GM13976 (cell line): ENCODE results near the gene GNG2.

ENCODE experiments used
- DNase-seq: peaks from one replicate; pipeline ENCODE4 v3.0.0; 2012; ENCODE audit warnings: low spot score
- in situ Hi-C: fragments of 300-500 bp; cut with MboI; formaldehyde crosslinking; loops from one replicate; pipeline ENCODE4 v1.12.0; 2022; ENCODE audit warnings: low sequenced_read_pairs, mixed read lengths, inconsistent platforms; ENCODE audit not compliant: unreplicated experiment
- TF ChIP-seq, protein P1 (sequence below): IDR thresholded peaks from 2 replicates; pipeline ENCODE4 v1.5.1; 2012; ENCODE audit warnings: borderline replicate concordance, mild to moderate bottlenecking; ENCODE audit not compliant: insufficient read depth; ENCODE audit errors: extremely low read depth, missing control alignments, control extremely low read depth

GNG2 gene

DNA sequence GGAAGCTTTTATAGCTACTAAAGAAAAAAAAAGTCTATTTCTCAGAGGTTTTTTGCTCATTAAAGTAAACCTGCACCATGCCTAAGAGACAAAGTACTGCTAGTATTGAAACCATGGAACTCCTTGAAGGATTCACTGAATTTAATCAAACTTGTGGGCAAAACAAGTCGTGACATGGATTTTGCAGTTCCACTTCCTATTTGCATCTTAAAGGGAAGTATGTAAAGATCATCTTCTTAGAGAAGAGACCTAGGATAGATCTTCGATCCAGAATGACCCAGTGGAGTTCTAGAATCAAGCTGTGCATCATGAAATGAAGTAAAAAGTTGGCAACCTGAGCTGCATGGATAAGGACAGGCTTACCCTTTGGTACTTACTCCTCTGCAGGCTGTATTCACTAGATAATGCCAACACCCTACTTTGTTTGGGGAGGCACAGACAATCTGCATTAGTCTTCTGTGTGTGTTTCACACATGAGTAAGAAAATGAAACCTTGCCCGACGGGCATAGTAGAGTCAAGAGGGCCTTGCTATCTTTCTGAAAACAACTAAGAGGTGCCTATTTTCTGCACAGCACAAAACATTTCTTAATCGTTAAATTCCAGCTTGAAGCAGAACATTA lies 1.9 kb downstream of the GNG2 start:
- no peak for DNase-seq
- in situ Hi-C loops = no loop called here
- TF ChIP-seq, protein P1, sequence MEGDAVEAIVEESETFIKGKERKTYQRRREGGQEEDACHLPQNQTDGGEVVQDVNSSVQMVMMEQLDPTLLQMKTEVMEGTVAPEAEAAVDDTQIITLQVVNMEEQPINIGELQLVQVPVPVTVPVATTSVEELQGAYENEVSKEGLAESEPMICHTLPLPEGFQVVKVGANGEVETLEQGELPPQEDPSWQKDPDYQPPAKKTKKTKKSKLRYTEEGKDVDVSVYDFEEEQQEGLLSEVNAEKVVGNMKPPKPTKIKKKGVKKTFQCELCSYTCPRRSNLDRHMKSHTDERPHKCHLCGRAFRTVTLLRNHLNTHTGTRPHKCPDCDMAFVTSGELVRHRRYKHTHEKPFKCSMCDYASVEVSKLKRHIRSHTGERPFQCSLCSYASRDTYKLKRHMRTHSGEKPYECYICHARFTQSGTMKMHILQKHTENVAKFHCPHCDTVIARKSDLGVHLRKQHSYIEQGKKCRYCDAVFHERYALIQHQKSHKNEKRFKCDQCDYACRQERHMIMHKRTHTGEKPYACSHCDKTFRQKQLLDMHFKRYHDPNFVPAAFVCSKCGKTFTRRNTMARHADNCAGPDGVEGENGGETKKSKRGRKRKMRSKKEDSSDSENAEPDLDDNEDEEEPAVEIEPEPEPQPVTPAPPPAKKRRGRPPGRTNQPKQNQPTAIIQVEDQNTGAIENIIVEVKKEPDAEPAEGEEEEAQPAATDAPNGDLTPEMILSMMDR = no peak

DNA sequence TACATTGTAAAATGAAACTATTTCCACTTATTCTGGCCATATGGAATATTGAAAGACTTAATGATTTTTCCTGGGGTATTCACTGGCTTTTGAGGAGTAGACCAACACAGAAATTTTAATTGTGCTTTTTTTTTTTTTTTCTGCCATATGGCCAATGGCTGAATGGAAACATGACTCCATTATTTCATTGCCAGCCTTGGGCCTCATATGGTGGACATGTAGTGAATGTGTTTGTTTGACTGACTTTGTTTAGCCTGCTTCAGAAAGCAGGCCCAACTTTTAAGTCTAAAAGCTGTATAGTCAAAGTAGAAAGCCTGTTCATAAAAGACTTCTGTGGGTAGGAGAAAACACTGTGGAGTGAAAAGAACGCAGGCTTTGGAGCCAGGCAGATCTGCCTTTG lies 2.4 kb downstream of the GNG2 start:
- in situ Hi-C loops = no loop called here
- DNase-seq = no peak
- TF ChIP-seq, protein P1 = no peak

DNA sequence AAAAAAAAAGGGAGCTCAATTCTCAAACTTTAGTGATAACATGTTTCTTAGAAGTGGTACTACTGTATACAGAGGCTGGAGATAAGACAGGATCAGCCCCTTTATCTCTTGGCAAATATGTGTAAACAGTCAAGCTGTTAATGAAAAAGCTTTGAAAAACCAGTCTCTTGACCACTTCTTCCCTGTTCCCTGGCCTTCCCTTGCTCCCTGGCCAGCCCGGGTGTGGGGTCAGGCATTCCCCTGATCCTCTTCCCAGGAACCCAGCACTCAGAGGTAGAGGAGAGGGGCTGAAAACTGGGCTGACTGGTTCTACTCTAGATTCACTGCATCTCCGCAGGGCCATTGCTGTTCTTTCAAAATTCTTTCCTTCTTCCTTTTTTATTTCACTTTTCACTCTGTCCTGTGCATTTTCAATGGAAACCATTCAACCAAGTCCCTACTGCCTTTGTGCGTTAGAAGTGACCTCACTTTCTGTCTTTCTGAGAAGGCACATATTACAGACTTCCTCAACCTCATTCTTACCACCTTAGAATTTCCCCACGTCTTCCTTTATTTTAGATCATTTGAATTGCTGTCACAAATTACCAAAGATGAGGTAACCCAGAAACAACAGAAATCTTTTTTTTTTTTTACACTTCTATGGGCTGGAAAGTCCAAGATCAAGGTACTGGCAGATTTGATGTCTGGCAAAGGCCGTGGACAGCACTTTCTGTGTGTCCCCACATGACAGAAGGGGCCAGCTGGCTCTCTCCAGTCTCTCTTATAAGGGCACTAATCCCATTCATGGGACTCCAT lies 5.7 kb downstream of the GNG2 start:
- in situ Hi-C loops = no loop called here
- DNase-seq = no peak
- TF ChIP-seq, protein P1 = no peak

DNA sequence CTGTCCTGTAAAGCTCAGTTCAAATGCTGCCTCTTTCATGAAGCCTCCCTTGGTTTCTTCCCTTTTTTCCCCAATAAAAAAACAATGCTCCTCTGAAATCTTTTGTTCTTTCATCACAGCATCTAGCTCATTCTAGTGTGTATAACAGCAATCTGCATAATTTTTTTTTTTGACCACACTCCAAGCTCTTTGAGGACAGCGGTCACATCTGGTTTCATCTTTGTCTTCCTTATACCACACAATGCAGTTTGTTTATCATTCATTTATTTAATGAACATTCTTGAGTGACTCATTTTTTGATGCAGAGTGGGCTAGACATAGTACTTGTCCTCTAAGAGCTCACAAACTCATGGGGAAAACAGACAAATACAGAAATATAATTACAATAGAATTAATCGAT lies 7.3 kb downstream of the GNG2 start:
- no peak for DNase-seq
- in situ Hi-C loops = no loop called here
- TF ChIP-seq, protein P1 = no peak

DNA sequence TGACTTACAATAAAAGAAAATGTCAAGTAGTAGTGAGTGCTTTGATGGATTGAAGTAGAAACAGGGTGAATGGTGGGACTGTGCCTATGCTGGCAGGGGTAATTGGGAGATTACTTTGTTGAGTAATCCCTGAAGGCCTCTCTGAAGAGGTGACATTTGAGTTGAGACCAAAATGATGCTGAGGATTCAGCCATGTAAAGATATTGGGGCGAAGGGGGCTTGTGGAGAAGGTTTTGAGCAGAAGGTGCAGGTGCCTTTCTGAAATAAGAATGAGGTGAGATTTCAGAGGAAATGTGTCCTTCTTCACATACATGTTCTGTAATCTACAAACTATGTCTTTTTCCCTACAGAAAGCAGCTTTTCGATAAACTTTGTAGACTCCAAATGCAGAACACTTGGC lies 8.0 kb downstream of the GNG2 start:
- DNase-seq = no peak
- TF ChIP-seq, protein P1 = no peak
- in situ Hi-C loops = no loop called here

DNA sequence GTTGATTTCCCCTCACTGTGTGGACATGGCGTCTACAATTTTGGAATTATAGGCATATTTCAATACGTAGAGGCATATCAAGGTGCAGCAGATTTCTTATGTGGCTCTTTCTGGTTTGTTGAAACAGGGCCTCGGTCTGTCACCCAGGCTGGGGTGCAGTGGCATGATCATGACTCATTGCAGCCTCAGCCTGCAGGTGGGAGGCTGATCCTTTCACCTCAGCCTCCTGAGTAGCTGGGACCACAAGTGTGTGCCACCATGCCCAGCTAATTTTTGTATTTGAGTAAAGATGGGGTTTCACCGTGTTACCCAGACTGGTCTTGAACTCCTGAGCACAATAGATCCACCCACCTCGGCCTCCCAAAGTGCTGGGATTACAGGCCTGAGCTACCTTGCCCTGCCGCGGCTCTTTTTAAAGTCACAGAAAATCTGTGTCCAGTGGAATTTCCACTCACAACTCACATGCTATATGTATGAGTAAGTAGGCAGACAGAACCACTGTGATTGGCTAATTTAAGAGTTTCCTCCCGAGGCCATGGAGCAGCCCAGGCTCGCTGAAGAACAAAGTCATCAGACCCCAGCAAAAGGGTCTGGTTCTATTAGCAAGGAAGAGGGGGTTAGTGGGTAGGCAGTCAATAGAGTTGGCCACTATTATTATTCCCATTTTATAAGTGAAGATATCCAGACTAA lies 9.1 kb downstream of the GNG2 start:
- in situ Hi-C loops = no loop called here

More for the DNA sequence above, 9.1 kb downstream of the GNG2 start:
- no peak for DNase-seq
- TF ChIP-seq, protein P1 = no peak
